HG03066 (cell line): ENCODE measurements around the gene HNRNPUL1.
"Not testable (repeated sequence)": the region's sequence is repeated elsewhere in the genome, so short reads cannot be mapped to it uniquely, and the experiment has no call there.

Experiments
- ATAC-seq: cut with Tn5 transposase; IDR thresholded peaks from one replicate; pipeline ENCODE4 v1.9.1; 2021; ENCODE audit warnings: low read depth; ENCODE audit not compliant: unreplicated experiment

HNRNPUL1 gene

DNA sequence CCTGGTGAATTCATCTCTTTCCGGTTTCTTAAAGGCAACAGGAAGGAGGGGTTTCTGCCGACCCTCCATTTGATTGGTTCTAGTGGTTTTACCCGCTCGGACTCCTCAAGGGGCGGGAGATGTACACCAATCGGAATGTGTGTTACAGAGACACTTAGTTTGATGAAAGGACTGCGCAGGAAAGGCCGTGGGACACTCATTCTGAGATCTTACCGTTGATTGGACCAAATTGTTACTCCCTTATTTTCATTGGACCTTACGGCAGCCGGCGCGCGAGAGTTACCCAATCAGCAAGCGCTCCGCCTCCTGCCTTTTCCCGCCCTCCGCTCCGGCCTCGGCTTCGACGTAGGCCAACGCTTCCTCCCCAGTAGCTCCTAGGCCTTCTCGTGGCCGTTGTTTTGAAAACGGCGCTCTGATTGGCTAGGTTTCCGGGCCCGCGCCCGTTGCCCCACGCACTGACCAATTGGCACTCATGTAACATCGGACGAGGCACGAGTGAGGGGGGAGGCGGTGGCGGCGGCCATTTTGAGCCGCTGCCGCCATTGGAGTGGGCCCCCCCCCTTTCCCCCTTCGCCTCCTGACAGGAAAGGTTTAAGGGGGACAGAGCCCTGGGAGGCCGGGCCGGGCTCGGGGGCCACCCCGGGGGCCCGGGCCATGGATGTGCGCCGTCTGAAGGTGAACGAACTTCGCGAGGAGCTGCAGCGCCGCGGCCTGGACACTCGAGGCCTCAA lies at the start of gene HNRNPUL1:
Gene HNRNPUL1 (plus strand): TSS at position 523 of the 731 bp plus-strand sequence. CDS start 132 bp downstream, at position 655.
- peak; percentile 69 for ATAC-seq

DNA sequence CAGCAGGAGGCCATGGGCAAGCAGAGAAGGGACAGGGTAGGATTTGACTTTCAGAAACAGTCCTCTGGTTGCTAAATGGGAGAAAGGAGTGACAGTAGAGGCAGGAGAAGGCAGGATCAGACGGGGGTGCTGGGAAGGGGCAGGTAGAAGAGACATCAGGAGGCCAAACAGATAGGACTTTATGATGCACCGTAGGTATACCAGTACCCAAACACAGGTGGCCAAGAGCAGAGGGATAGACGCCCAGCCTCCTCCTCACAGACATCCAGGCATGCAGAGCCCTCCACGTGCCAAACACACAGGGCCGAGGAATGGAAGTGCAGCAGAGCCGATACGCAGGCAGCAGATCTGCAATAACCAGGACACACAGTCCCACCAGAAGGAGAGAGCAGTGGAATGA lies 46.4 kb upstream of the HNRNPUL1 start:
- no peak for ATAC-seq

DNA sequence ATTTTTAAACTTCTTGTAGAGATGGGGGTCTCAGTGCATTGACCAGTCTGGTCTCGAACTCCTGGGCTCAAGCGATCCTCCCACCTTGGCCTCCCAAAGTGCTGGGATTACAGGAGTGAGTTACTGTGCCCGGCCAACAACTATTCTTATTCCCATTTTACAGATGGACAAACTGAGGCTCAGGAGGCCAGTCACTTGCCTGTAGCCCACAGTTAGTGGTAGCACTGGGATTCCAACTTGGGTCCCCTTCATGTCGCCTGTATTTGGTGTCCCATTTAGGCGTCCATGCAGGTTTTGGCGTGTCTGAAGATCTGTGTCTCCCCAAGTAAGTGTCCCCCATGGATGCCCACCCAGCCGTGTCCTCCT lies 45.9 kb upstream of the HNRNPUL1 start:
- no peak for ATAC-seq

DNA sequence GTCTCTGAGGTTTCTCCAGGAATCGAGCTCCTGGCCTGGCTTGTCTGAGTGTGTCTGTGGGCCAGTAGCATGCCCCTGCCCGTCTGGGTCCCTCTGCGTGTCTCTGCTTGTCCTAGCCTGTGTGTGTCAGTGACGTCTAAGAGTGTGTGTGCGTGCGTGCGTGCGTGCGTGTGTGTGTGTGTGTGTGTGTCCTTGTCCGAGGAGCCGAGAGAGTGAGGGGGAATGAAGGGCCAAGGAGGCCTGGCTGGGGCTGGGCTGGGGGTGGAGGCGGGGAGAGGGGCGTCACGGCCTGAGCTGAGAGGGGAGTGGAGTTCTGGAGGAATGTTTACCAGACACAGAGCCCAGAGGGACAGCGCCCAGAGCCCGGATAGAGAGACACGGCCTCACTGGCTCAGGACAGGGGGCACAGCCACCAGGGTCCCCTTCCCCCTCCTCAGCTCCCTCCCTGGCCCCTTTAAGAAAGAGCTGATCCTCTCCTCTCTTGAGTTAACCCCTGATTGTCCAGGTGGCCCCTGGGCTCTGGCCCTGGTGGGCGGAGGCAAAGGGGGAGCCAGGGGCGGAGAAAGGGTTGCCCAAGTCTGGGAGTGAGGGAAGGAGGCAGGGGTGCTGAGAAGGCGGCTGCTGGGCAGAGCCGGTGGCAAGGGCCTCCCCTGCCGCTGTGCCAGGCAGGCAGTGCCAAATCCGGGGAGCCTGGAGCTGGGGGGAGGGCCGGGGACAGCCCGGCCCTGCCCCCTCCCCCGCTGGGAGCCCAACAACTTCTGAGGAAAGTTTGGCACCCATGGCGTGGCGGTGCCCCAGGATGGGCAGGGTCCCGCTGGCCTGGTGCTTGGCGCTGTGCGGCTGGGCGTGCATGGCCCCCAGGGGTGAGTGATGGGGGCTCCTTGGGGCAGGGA lies 45.3 kb upstream of the HNRNPUL1 start, which contains the start of gene AXL:
Gene AXL (plus strand): TSS at position 609 of the 893 bp plus-strand sequence. CDS start 170 bp downstream, at position 779.
- ATAC-seq = no peak

DNA sequence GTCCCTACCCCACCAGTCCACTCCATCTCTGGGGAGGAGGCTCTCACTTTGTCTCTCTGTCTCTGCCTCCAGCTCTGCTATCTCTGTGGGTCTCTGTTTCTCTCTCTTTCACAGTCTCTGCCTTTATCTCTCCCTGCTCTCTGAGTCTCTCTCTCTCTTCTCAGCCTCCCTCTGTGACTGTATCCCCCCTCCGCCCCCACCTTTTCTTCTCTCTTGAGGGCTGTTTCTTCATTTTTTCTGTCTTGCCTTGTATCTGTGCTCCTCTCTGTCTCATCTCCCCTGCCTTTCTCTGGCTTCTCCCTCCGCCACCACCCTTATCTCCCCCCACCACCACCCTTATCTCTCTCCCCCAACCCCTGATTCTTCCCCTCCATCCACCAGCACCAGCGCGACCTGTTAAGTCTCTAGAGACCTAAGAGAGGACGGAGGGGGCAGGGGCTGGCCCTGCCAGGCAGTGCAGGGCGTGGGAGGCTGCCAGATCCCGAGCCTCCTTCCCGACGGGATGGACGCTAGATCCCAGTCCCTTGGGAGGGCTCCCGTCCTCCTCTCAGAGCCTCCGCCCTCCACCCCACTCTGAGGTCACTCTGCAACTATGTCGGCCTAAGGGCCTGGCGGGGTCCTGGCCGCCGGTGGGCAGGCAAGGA lies 44.1 kb upstream of the HNRNPUL1 start:
- no peak for ATAC-seq

DNA sequence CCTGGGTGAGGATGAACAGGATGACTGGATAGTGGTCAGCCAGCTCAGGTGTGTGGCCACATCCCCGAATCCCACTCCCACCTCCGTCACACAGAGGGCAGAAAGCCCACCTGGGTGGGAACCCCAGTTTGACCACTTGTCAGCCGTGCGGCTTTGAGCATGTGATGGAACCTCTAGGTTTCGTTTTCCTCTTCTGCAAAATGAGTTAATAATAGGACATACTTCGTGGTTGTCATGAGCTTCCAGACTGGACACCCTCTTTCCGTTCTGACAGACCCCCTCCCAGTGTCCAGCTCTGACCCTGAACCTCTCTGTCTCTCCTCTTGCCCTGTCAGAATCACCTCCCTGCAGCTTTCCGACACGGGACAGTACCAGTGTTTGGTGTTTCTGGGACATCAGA lies 43.4 kb upstream of the HNRNPUL1 start:
- ATAC-seq = no peak

DNA sequence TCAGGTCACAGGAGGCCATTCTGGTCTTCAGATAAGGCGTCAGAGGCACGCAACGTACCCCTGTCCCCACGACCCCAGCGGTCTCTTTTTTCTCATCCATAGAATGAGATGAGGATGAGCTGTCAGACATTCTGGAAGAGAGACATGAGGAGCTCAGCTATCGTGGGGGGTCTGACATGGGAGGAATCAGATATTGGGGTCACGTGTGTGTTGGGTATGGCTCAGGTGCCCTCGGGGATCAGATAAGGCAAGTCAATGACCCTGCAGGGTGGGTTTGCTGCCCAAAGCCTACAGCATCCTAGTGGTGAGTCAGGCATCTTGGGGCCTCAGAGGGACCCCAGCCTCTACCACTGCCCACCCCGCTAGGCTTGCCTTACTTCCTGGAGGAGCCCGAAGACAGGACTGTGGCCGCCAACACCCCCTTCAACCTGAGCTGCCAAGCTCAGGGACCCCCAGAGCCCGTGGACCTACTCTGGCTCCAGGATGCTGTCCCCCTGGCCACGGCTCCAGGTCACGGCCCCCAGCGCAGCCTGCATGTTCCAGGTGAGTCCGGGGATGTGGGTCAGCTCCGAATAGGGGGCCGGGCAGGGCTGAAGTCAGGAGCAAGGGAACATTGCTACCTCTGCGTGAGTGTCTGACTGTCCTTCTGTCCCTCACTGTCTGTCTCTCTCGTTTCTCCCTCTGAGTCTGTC lies 42.5 kb upstream of the HNRNPUL1 start:
- no peak for ATAC-seq

DNA sequence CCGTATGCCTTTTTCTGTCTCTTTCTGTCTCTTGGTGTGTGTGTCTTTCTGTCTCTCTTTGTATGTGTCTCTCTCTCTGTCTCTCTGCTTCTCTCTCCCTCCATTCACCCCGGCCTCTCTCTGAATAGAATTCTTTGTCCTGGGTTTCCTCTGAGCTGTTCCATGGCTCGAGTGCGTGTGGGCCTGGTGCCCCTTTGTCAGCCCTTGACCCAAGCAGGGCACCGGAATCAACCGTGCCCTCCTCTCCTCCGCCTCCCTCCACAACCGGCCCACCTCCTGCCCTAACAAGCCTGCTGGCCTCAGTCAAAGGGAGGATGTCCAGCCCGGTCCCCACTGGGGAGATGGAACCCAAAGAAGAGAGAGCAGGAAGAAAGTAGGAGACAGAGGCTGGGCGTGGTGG lies 41.9 kb upstream of the HNRNPUL1 start:
- ATAC-seq = no peak

DNA sequence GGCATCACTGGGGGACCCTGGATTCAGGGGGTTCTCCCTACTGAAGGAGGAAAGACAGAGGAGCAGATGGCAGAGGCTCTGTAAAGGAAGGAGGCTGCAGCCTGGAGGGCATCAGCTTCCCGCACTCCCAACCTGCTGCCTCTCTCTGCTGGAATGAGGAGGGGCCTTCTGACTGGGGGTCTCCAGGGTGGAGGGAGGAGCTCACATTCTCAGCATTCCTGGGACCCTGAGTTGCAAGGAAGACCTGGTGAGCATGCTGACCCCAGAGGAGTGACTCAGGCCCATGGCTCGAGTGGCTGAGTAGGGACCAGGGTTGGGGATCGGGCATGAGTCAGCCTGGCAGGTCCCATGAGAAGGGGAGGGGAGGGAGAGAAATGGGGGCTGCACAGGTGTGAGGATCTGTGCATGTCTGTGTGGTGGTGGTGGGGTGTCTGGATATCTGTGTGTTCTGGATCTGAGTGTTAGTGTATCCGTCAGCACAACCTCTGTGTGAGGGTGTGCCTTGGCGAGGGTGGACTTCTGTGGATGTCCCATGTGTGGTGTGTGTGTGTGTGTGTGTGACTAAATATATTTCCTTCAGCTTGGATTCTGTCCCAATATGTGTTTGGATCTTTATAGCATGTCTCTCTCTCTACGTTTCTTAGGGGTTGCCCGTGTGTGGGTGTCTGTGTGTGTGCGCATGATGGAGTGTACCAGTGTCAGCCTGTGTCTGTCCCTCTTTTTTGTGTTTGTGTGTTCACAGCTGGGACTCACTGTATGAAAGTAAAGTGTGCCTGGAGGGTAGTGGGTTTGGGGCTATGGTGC lies 40.5 kb upstream of the HNRNPUL1 start:
- ATAC-seq = no peak

DNA sequence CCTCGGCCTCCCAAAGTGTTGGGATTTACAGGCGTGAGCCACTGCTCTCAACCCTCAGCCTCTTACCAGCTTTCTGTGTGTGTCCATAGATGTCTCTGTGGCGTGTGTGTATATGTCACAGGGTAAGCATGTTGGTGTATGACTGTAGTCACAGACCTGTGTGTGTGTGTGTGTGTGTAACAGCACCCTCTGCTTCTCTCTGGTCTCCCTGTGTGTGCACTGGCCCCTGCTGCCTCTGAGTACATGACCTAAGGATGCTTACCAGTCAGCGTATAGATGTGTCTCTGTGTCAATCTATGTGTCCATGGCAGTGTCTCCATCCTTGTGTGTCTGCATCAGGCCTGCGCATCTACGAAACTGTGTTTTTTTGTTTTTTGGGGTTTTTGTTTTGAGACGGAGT lies 39.5 kb upstream of the HNRNPUL1 start:
- no peak for ATAC-seq

DNA sequence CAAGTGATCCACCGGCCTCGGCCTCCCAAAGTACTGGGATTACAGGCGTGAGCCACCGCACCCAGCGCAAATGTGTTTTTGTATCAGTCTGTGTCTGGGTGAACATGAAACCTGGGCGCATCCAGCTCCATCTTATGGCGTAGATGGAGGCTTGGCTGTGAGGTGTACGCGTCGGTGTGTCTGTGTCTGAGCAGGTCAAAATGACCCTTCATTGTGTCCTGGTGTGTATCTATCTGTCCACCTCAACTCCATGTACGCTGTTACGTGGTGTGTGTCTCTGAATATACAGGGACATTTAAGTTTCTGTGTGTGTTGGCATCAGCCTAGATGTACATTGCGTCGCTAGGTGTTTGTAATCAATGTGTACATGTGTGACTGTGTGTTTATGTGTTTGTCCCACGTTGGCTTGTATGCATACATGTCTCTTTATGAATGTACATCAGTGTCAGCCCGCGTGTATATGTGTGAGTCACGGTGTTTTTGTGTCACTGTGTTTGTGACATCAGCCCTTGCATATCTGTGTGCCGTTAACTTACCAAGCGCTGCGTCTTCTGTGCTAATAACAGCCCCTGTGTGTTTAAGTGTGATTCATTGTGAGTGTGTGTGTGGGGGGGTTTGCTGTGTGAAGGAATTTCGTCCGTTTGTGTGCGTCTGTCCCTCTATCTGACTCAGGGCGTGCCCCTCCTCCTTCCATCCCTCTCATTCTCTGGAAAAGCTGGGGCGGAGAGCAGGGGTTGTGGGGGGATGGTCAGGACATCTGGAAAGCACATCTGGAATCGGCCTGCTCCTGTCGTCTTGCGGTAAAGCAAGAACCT lies 38.7 kb upstream of the HNRNPUL1 start:
- ATAC-seq = no peak

DNA sequence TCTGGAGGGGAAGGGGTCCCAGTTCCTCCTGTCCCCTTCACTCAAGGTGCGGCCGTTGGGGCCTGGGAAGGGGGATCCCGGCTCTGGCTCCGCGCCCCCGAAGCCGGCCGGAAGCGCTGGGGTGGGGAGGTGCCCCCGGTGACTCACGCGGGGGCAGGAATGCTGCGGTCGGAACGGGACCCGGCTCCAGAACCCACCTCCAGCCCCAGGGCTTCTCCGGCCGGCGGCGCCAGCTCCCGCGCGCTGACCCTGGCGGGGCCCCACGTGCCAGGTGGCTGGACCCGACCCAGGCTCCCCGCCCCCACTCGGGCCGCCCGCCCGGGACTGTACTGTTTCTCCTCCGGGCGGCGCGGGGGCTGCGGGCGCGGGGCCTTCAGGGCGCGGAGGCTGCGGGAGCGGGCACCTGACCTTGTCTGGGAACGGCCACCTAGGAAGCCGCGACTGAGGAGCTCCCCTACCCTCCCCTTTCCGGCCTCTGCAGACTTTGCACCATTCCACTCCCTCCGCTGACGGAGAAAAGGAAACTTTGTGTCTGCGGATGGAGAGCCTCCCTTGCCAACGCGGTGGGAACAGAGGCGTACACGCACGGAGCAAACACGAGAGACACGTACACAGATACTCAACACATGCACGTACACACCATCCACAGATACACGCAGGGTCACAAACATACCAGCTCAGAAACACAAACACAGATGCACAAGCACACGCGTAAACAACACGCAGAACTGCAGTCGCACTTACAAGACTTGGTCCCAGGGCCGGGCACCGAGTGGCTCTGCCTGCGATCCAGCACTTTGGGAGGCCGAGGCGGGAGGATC lies 37.9 kb upstream of the HNRNPUL1 start:
- no peak for ATAC-seq

DNA sequence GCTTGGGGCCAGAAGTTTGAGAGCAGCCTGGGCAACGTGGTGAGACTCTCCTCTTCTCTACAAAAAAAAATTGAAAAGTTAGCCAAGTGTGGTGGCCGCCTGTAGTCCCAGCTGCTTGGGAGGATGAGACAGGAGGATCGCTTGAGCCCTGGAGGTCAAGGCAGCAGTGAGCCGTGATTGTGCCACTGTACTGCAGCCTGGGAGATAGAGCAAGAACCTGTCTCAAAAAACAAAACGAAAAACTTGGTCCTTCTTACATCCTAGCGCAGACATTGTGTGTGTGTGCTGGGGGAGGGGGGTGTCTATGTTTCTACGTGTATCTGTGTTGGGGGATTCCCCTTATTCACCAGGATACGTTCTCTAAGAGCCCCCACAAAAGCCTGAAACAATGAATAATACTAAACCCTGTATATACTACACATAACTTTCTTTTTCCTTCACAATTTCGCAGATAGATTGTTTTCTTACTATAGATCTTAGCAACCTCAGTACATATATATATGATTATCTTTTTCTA lies 37.2 kb upstream of the HNRNPUL1 start:
- no peak for ATAC-seq

DNA sequence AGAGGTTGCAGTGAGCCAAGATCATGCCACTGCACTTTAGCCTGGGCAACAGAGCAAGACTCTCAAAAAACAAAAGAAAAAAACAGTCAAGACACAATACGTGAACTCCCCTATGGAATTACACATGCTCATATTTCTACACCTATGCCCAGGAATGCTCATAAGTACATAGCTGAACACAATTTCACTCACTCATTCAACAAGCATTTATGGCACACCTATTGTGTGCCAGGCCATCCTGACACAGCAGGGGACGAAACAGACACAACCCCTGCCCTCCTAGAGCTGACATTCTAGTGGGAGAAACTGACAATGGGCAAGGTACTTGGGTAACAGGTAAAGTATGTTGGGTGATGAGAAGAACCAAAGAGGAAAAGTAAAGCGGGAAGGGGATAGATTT lies 35.7 kb upstream of the HNRNPUL1 start:
- no peak for ATAC-seq

DNA sequence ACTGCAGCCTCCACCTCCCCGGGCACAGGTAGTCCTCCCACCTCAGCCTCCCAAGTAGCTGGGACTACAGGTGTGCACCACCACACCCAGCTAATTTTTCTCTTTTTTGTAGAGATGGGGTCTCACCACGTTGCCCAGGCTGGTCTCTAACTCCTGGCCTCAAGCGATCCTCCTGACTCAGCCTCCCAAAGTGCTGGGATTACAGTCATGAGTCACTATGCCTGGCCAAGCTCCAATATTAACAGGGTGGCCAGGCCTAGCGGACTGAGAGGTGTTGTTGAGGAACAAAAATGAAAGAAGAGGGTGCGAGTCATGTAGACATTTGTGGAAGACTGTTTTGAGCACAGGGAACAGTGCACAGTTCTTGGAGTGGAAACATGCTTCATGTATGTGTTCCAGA lies 34.8 kb upstream of the HNRNPUL1 start:
- ATAC-seq = not testable (repeated sequence)

DNA sequence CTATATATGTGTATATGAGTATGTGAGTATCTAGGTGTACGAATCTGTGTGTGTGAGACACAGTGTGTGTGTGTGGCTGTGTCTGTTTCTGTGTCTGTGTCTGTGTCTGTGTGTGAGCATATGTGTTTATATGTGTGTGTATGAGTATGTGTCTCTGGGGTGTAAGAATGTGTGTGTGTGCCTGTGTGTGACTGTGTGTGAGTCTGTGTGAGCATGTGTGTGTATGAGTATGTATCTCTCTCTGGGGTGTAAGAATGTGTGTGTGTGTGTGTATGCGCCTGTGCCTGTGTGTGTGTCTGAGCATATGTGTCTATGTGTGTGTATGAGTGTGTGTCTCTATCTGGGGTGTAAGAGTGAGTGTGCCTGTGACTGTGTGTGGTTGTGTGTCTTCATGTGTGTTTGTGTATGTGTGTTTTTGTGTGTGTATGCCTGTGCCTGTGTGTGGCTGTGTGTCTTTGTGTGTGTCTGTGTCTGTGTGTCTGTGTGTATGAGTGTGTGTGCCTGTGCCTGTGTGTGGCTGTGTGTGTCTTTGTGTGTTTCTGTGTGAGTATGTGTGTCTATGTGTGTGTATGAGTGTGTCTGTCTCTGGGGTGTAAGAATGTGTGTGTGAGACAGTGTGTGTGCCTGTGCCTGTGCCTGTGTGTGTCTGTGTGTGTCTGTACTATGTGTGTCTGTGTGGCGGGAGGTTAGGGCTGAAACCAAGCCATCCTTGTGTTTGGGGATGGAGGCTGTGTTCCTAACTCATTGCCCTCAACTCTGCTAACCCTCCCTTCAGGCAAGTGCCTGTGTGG lies 33.9 kb upstream of the HNRNPUL1 start:
- no peak for ATAC-seq

DNA sequence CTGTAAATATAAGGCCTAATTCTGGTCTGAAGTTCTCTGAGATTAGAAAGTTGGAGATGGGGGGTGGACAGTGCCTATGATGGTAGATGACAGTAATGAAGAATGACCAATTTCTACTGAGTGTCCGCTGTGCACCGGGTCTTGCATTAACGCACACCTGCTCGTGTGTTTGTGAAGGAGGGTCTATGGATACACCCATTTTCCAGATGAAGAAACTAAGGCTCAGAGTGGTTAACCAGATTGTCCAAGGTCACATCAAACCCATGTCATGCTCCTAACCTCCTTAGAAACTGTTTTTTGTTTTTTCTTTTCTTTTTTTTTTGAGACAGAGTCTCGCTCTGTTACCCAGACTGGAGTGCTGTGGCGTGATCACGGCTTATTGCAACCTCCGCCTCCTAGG lies 31.5 kb upstream of the HNRNPUL1 start:
- ATAC-seq = no peak
